Measurements from ENCODE around the gene UQCRC2.

UQCRC2 gene

GRCh38 chr16:21989133-21989532 lies 36.0 kb downstream of the UQCRC2 start (continued):
- no peak for TF ChIP-seq KLF9 (tag by site-specific recombination; IDR thresholded peaks at IDR 0.05; ENCODE audit: low read depth)

GRCh38 chr16:21989751-21990150 lies 36.6 kb downstream of the UQCRC2 start:
- H3K4me3 ChIP-seq (ENCODE audit: low read depth, low read length), result no peak overlapping the region
- H3K36me3 ChIP-seq (ENCODE audit: control insufficient read depth in 2 of 2, insufficient read depth in 1 of 2, low read length in 2 of 2), result peaks cover 2 to 18% of the 10 kb centered on the region in 2 experiments; a peak in 2 of 3 replicates
- H3K27ac ChIP-seq (ENCODE audit: extremely low read depth, low read depth, low read length), result no peak overlapping the region
- no peaks in the 10 kb centered on the region for H3K9me3 ChIP-seq (ENCODE audit: control insufficient read depth, insufficient read depth, low read depth, low read length)
- TF ChIP-seq ZNF626 (tag by site-specific recombination; IDR thresholded peaks at IDR 0.05), result no peak
- TF ChIP-seq ZBTB21 (tag by site-specific recombination; IDR thresholded peaks at IDR 0.05), result no peak
- no peak for TF ChIP-seq TCF7L2 (IDR thresholded peaks at IDR 0.05; ENCODE audit: borderline replicate concordance, low read depth, low read length)
- no peak for TF ChIP-seq ZIC2 (tag by site-specific recombination; IDR thresholded peaks at IDR 0.05)
- TF ChIP-seq ZNF266 (tag by site-specific recombination; IDR thresholded peaks at IDR 0.05; ENCODE audit: low read depth), result no peak
- TF ChIP-seq ZNF121 (tag by site-specific recombination; IDR thresholded peaks at IDR 0.05), result no peak
- no peak for TF ChIP-seq RBAK (tag by site-specific recombination; IDR thresholded peaks at IDR 0.05)
- no peak for TF ChIP-seq ZNF404 (tag by site-specific recombination; IDR thresholded peaks at IDR 0.05)
- TF ChIP-seq PRDM6 (tag by site-specific recombination; IDR thresholded peaks at IDR 0.05), result no peak
- TF ChIP-seq ZNF37A (tag by site-specific recombination; IDR thresholded peaks at IDR 0.05), result no peak
- no peak for TF ChIP-seq ZNF664 (tag by site-specific recombination; IDR thresholded peaks at IDR 0.05)
- no peak for TF ChIP-seq ZNF558 (tag by site-specific recombination; IDR thresholded peaks at IDR 0.05)
- no peak for TF ChIP-seq ZNF398 (tag by site-specific recombination; IDR thresholded peaks at IDR 0.05)
- TF ChIP-seq ZNF560 (tag by site-specific recombination; IDR thresholded peaks at IDR 0.05; ENCODE audit: borderline replicate concordance), result no peak
- TF ChIP-seq ZNF18 (tag by site-specific recombination; IDR thresholded peaks at IDR 0.05), result no peak
- TF ChIP-seq ZNF514 (tag by site-specific recombination; IDR thresholded peaks at IDR 0.05), result no peak
- no peak for TF ChIP-seq ZNF624 (tag by site-specific recombination; IDR thresholded peaks at IDR 0.05)
- no peak for TF ChIP-seq ZBTB10 (tag by site-specific recombination; IDR thresholded peaks at IDR 0.05)
- ChIA-PET CTCF (interaction anchor here (0.9 to 2.8 kb wide), 8 partner anchors 10 to 199 kb away, joined by 3 to 20 read pairs (median 8); no protein-coding TSS in a partner anchor), POLR2A (interaction anchor here (1.4 to 1.8 kb wide), 2 partner anchors 17 to 36 kb away, joined by 3 to 5 read pairs; partner anchors contain the start of gene UQCRC2)
- H3K4me1 ChIP-seq (ENCODE audit: control insufficient read depth, insufficient read depth, low read length), result peaks cover 13% of the 10 kb centered on the region
